NCI-H2171 treated with DMSO at 0.1 percent for 48 hours (cell line): ENCODE measurements around the gene OR2D2.
"Not testable (repeated sequence)": the region's sequence is repeated elsewhere in the genome, so short reads cannot be mapped to it uniquely, and the experiment has no call there.

Source experiments
- DNase-seq: peaks from one replicate; lab custom pipeline; 2025; lab: John Stamatoyannopoulos, UW

Gene OR2D2

GRCh38 chr11:6876914-6877313 is 15.4 kb downstream of the OR2D2 start:
- DNase-seq: no peak

GRCh38 chr11:6876325-6876724 is 16.0 kb downstream of the OR2D2 start, which contains the start of gene OR10A4:
OR10A4 (plus strand) TSS chr11:6876625; CDS start chr11:6876648, 23 bp downstream.
- DNase-seq: no peak

- no peak for DNase-seq
Observed at GRCh38 chr11:6875761-6876160, 16.5 kb downstream of the OR2D2 start.

GRCh38 chr11:6871278-6871677 is 21.0 kb downstream of the OR2D2 start:
- DNase-seq: no peak

GRCh38 chr11:6864438-6864837 is 27.9 kb downstream of the OR2D2 start:
- DNase-seq: no peak

GRCh38 chr11:6862961-6863360 is 29.3 kb downstream of the OR2D2 start, which contains the start of gene OR10A2:
OR10A2 (plus strand) TSS chr11:6863057; CDS start chr11:6869755, 6,698 bp downstream.
- no peak for DNase-seq

GRCh38 chr11:6856871-6857270 is 35.4 kb downstream of the OR2D2 start:
- DNase-seq: no peak

GRCh38 chr11:6855971-6856541 is 36.2 kb downstream of the OR2D2 start:
- no peak for DNase-seq

GRCh38 chr11:6854801-6855200 is 37.5 kb downstream of the OR2D2 start:
- DNase-seq: not testable (repeated sequence)

GRCh38 chr11:6850526-6850925 is 41.8 kb downstream of the OR2D2 start:
- DNase-seq: no peak

GRCh38 chr11:6845383-6845782 is 46.9 kb downstream of the OR2D2 start, which contains the start of gene OR10A5:
OR10A5 (plus strand) TSS chr11:6845683; CDS start chr11:6845683, 0 bp downstream.
- DNase-seq: no peak

GRCh38 chr11:6844356-6844755 is 47.9 kb downstream of the OR2D2 start:
- no peak for DNase-seq

GRCh38 chr11:6843670-6844069 is 48.6 kb downstream of the OR2D2 start:
- DNase-seq: no peak

- DNase-seq: no peak
Observed at GRCh38 chr11:6841694-6842093, 50.6 kb downstream of the OR2D2 start.
